K562 (cell line): ENCODE data around the gene AMH. TPM values are rescaled to one million over a fixed set of nuclear protein-coding genes. Genes with fewer than 3 reads are reported as not detected.
A peak's percentile ranks its signal among the peaks of the same experiment; 100 is the strongest.

Source experiments
- BDP1 ChIP-seq: IDR thresholded peaks from 3 replicates; pipeline ENCODE4 v1.6.1; 2011; ENCODE audit not compliant: insufficient read length, insufficient read depth
- CHD2 ChIP-seq: IDR thresholded peaks from 2 replicates; pipeline ENCODE4 v1.6.1; 2011; ENCODE audit warnings: low read depth, low read length
- GABPA ChIP-seq: fragments of 200-800 bp; sonication (Bioruptor generic); conservative IDR thresholded peaks from 2 replicates; pipeline ENCODE4 v1.6.1; 2016; ENCODE audit warnings: low read depth, missing genetic modification characterization, missing compliant biosample characterization
- GATAD2B ChIP-seq: fragments of 450-650 bp; IDR thresholded peaks from 2 replicates; pipeline ENCODE4 v1.6.1; 2017; ENCODE audit warnings: mild to moderate bottlenecking, borderline replicate concordance
- HNRNPH1 ChIP-seq: fragments of 200-400 bp; formaldehyde crosslinking; optimal IDR thresholded peaks from 2 replicates; pipeline ENCODE3; 2017; ENCODE audit warnings: low read depth, mild to moderate bottlenecking, low read length, moderate library complexity
- KLF1 ChIP-seq: fragments of 450-650 bp; IDR thresholded peaks from 2 replicates; pipeline ENCODE4 v1.6.1; 2016; ENCODE audit warnings: missing genetic modification characterization, missing compliant biosample characterization
- MBD2 ChIP-seq: sonication (generic); IDR thresholded peaks from 2 replicates; pipeline ENCODE4 v1.6.1; 2016; ENCODE audit warnings: low read depth, borderline replicate concordance
- NR1H2 ChIP-seq: sonication (generic); formaldehyde crosslinking; IDR thresholded peaks from 2 replicates; pipeline ENCODE4 v1.4.0; 2020; ENCODE audit warnings: mild to moderate bottlenecking, missing genetic modification reagents
- PHTF2 ChIP-seq: fragments of 250-450 bp; sonication (Bioruptor Pico); IDR thresholded peaks from 2 replicates; pipeline ENCODE4 v1.5.0; 2021; ENCODE audit warnings: mild to moderate bottlenecking
- SMC3 ChIP-seq: conservative IDR thresholded peaks from 2 replicates; pipeline ENCODE4 v1.6.1; 2011; ENCODE audit warnings: low read depth, low read length, improper control_type of control experiment; ENCODE audit not compliant: insufficient read depth
- ZNF184 ChIP-seq: sonication (generic); formaldehyde crosslinking; IDR thresholded peaks from 2 replicates; pipeline ENCODE4 v1.5.0; 2020; ENCODE audit warnings: missing genetic modification reagents
- ZNF232 ChIP-seq: sonication (generic); formaldehyde crosslinking; IDR thresholded peaks from 2 replicates; pipeline ENCODE4 v1.8.0; 2022; ENCODE audit warnings: mild to moderate bottlenecking, missing genetic modification reagents
- ZNF274 ChIP-seq: IDR thresholded peaks from 2 replicates; pipeline ENCODE4 v1.6.1; 2011; ENCODE audit warnings: low read depth, mild to moderate bottlenecking, low read length, moderate library complexity, borderline replicate concordance
- ZNF561 ChIP-seq: fragments of 450-650 bp; formaldehyde crosslinking; conservative IDR thresholded peaks from 2 replicates; pipeline ENCODE4 v1.4.0; 2020; ENCODE audit warnings: mild to moderate bottlenecking, moderate library complexity
- polyA plus RNA-seq, 8 experiments: library from polyadenylated mRNA; depleted of rRNA in 4 of 8; stranded (reverse) in 5 of 8; unstranded in 3 of 8; fragments of >200 nt; fragmentation: Nextera tagmentation in 2 of 8; fragmentation: Illumina TruSeq in 1 of 8; extraction: Ambion mirVana in 2 of 8; extraction: Trizol in 1 of 8; gene quantifications; 2 replicates each; pipeline versions ENCODE4 v1.2.1 to v1.2.3, GENCODE V29; 2011 to 2014; ENCODE audit warnings: inconsistent platforms in 1 of 8, missing spikeins in 1 of 8
- total RNA-seq, 7 experiments: library from RNA; depleted of rRNA in 6 of 7; stranded (reverse); fragments of >200 nt in 6 of 7; fragmentation: Illumina TruSeq in 2 of 7; extraction: Trizol in 2 of 7; gene quantifications; 2 replicates each; pipeline versions ENCODE4 v1.2.1 to v1.2.3, GENCODE V29; 2011 to 2021; ENCODE audit warnings: low replicate concordance in 1 of 7
- TF ChIP-seq, protein P1 (sequence below): fragments of 450-650 bp; formaldehyde crosslinking; IDR thresholded peaks from 2 replicates; pipeline ENCODE4 v1.4.0; 2020; ENCODE audit warnings: mild to moderate bottlenecking, moderate library complexity
- TF ChIP-seq, protein P2 (sequence below): sonication (generic); formaldehyde crosslinking; IDR thresholded peaks from 2 replicates; pipeline ENCODE4 v1.8.0; 2023; ENCODE audit warnings: missing genetic modification reagents, mild to moderate bottlenecking, borderline replicate concordance
- TF ChIP-seq, protein P3 (sequence below): sonication (generic); formaldehyde crosslinking; IDR thresholded peaks from 2 replicates; pipeline ENCODE4 v1.8.1; 2023; ENCODE audit warnings: mild to moderate bottlenecking, missing genetic modification reagents

Gene AMH
- total and polyA plus RNA-seq, 9 of the 15 experiments (the other 6 are each of a cell fraction or from before 2014, with no cell fraction given), result 0.29 to 27.4 (median 2.6) TPM; not detected in 2

DNA sequence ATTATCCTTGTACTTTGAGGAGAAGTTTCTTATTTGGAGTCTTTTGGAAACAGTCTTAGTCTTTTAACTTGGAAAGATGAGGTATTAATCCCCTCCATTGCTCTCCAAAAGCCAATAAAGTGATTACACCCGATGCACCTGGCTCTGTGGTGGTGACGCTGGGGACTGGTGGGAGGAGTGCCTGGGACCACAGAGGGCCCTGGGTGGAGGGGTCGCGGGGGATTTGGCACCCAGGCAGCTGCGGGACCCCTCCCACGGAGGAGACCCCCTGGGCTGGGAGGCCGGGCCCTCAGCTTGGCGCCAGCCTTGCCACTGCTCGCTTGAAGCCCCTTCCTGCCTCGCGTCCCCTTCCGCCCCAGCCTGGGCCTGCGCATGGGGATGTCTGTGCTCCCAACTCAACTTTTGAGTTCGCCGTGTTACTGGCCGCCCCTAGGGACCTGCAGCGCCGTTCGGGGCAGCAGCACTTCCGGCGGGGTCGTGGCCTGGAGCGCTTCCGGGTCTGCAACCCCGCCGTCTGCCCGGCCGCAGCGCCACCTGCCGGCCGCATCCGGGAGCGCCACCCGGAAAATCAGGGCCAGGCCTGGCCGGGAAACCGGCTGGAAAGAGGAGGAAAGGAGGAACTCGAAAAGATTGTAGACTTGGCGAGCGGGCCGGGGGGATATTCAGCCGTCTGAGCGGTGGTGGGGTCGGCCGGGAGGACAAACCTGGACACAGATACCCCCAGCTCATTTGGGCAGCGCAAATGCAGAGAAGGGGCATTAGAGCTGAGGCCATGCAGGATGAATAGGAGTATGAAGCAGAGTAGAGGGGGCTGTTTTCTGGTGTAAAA, 24.4 kb downstream of the AMH start (continued):
- TF ChIP-seq CHD2 (0 out of 2 replicates have a peak, but pooled peaks have one; percentile 13), ZNF274 (no peak), BDP1 (no peak), KLF1 (peak; percentile 55; the same call in 1 of the 2 replicates), ZNF184 (CRISPR knock-in tag) (no peak), SMC3 (peak; percentile 80), ZNF232 (CRISPR knock-in tag) (no peak), GATAD2B (peak; percentile 52; the same call in 1 of the 2 replicates), PHTF2 (CRISPR knock-in tag) (peak; percentile 76; the same call in 1 of the 2 replicates), MBD2 (peak; percentile 79), HNRNPH1 (no peak), NR1H2 (CRISPR knock-in tag) (no peak), ZNF561 (CRISPR knock-in tag) (no peak), GABPA (tag) (peak; percentile 98)
- TF ChIP-seq, protein P1, sequence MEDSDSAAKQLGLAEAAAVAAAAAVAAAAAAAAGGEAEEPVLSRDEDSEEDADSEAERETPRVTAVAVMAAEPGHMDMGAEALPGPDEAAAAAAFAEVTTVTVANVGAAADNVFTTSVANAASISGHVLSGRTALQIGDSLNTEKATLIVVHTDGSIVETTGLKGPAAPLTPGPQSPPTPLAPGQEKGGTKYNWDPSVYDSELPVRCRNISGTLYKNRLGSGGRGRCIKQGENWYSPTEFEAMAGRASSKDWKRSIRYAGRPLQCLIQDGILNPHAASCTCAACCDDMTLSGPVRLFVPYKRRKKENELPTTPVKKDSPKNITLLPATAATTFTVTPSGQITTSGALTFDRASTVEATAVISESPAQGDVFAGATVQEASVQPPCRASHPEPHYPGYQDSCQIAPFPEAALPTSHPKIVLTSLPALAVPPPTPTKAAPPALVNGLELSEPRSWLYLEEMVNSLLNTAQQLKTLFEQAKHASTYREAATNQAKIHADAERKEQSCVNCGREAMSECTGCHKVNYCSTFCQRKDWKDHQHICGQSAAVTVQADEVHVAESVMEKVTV (CRISPR knock-in tag), result peak; percentile 77
- TF ChIP-seq, protein P2, sequence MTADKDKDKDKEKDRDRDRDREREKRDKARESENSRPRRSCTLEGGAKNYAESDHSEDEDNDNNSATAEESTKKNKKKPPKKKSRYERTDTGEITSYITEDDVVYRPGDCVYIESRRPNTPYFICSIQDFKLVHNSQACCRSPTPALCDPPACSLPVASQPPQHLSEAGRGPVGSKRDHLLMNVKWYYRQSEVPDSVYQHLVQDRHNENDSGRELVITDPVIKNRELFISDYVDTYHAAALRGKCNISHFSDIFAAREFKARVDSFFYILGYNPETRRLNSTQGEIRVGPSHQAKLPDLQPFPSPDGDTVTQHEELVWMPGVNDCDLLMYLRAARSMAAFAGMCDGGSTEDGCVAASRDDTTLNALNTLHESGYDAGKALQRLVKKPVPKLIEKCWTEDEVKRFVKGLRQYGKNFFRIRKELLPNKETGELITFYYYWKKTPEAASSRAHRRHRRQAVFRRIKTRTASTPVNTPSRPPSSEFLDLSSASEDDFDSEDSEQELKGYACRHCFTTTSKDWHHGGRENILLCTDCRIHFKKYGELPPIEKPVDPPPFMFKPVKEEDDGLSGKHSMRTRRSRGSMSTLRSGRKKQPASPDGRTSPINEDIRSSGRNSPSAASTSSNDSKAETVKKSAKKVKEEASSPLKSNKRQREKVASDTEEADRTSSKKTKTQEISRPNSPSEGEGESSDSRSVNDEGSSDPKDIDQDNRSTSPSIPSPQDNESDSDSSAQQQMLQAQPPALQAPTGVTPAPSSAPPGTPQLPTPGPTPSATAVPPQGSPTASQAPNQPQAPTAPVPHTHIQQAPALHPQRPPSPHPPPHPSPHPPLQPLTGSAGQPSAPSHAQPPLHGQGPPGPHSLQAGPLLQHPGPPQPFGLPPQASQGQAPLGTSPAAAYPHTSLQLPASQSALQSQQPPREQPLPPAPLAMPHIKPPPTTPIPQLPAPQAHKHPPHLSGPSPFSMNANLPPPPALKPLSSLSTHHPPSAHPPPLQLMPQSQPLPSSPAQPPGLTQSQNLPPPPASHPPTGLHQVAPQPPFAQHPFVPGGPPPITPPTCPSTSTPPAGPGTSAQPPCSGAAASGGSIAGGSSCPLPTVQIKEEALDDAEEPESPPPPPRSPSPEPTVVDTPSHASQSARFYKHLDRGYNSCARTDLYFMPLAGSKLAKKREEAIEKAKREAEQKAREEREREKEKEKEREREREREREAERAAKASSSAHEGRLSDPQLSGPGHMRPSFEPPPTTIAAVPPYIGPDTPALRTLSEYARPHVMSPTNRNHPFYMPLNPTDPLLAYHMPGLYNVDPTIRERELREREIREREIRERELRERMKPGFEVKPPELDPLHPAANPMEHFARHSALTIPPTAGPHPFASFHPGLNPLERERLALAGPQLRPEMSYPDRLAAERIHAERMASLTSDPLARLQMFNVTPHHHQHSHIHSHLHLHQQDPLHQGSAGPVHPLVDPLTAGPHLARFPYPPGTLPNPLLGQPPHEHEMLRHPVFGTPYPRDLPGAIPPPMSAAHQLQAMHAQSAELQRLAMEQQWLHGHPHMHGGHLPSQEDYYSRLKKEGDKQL (CRISPR knock-in tag), result no peak
- TF ChIP-seq, protein P3, sequence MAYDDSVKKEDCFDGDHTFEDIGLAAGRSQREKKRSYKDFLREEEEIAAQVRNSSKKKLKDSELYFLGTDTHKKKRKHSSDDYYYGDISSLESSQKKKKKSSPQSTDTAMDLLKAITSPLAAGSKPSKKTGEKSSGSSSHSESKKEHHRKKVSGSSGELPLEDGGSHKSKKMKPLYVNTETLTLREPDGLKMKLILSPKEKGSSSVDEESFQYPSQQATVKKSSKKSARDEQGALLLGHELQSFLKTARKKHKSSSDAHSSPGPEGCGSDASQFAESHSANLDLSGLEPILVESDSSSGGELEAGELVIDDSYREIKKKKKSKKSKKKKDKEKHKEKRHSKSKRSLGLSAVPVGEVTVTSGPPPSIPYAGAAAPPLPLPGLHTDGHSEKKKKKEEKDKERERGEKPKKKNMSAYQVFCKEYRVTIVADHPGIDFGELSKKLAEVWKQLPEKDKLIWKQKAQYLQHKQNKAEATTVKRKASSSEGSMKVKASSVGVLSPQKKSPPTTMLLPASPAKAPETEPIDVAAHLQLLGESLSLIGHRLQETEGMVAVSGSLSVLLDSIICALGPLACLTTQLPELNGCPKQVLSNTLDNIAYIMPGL (CRISPR knock-in tag), result 0 out of 2 replicates have a peak, but pooled peaks have one; percentile 63
